GM21367 (cell line): ENCODE measurements around the gene DPH5.
"Not testable (repeated sequence)": the region's sequence is repeated elsewhere in the genome, so short reads cannot be mapped to it uniquely, and the experiment has no call there.

Source experiments
- ATAC-seq: cut with Tn5 transposase; IDR thresholded peaks from one replicate; pipeline ENCODE4 v1.9.1; 2021; ENCODE audit not compliant: unreplicated experiment

The DPH5 gene, protein sequence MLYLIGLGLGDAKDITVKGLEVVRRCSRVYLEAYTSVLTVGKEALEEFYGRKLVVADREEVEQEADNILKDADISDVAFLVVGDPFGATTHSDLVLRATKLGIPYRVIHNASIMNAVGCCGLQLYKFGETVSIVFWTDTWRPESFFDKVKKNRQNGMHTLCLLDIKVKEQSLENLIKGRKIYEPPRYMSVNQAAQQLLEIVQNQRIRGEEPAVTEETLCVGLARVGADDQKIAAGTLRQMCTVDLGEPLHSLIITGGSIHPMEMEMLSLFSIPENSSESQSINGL

DNA sequence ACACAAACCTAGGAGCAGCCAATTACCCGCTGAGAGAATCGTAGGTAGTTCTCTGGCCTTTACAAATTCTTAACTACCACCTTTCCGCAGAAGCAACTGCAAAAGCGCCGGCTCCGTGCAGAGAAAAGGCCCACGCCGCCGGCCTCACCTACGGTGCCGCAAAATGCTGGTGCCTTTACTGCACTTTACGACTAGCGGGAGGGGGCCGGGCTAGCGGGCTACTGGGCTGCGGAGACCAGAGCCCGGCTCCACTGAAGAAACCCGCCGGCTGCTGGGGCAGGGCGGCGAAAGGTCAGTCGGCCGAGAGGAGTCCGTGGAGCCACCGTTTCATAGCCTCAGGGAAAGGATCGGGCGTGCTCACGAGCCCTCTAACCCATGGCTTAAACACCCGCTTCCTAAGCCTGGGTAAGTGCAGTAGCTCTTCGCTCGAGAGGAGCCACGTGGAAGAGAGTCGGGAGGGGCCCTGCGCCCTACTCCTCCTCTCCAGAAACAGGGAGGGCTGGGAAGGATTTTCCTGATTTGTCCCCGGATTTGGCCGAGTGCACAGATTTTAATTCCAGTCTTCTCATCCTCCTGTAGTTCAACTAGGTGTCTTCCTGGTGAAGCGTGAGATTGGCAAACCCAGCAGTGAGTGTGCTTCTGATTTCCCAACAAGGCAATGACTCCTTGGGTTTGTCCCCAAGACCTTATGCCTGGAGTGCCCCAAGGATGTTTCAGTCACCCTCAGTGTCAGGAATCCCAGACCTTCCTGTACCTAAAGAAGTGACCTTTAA is at the start of gene DPH5:
Gene DPH5, minus strand, starts transcription at position 128 of the 773 bp plus-strand sequence. CDS start 341 bp downstream, outside the sequence.
- peak; percentile 78 for ATAC-seq

DNA sequence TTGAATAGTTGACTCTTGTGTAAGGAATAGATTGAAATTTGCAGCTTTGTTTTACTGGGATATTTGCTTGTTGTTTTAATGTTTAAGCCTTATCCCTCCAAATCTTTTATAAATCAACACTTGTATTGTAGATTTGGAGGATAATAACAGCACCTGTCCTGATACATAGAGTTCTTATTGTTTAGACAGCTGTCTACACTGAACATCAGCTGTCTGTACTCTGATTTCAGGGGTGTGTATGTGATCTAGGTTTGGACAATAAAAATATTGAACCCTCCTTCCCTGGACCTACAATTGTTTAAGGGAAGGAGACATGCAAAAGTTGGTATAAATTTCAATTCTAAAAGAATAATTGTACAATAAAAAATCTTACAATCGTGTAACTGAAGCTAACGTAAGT is 48.3 kb upstream of the DPH5 start:
- ATAC-seq = no peak

- ATAC-seq = no peak
Measured at GRCh38 chr1:101071470-101071891, 45.9 kb upstream of the DPH5 start.

- no peak for ATAC-seq
Measured at GRCh38 chr1:101069158-101069557, 43.6 kb upstream of the DPH5 start.

DNA sequence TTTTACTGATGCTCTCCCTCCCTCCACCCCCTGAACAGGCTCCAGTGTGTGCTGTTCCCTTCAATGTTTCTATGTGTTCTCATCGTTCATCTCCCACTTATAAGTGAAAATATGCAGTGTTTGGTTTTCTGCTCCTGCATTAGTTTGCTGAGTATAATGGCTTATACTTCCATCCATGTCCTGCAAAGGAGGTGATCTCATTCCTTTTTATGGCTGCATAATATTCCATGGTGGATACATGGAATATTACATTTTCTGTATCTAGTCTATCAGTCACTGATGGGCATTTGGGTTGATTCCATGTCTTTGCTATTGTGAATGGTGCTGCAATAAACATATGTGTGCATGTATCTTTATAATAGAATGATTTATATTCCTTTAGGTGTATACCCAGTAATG is 41.4 kb upstream of the DPH5 start:
- ATAC-seq = not testable (repeated sequence)

DNA sequence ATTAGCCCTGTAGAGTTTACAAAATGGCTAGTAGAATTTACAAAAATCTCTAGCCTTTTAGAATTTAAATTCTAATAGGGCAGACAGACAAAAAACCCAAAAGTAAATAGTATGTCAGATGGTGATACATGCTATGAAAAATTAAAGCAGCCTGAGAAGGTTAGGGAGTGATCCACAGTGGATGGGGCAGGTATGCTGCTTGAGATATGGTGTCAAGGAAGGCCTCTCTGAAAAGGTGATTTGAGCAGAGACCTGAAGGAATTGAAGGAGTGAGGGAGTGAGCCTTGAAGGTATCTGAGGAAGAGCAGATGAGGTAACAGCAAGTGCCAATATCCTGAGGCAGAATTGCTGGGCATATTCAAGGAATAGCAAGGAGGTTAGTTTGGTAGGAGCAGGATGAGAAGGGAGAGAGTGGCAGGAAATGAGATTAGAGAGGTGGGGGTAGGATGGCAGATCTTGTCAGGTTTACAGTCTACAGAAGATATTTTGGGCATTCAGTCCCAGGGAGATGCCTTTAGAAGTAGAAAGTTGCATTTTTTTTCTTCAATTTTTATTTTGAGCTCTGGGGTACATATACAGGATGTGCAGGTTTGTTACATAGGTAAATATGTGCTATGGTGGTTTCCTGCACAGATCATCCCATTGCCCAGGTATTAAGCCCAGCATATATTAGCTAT is 40.8 kb upstream of the DPH5 start:
- no peak for ATAC-seq

GRCh38 chr1:101065575-101065974 is 40.0 kb upstream of the DPH5 start:
- no peak for ATAC-seq

DNA sequence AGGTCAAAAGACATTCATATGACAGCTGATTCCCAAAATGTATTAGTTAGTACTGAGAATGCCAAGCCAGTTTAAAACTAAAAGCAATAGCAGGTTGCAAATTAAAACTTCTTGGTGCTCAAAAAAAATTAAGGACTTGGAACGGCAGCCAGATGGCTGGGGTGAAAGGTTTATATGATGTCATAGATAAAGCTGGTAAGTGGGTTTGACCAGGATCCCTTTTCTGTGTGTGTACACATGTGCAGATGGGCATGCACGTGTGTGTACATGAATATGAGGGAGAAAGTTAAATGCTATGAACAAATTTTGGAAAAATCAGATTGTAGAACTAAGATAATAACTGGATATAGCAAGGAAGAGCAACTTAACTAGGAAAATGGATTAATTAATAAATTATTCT is 39.1 kb upstream of the DPH5 start:
- ATAC-seq = no peak

- peak; percentile 50 for ATAC-seq
Measured at GRCh38 chr1:101060992-101061391, 35.4 kb upstream of the DPH5 start.

DNA sequence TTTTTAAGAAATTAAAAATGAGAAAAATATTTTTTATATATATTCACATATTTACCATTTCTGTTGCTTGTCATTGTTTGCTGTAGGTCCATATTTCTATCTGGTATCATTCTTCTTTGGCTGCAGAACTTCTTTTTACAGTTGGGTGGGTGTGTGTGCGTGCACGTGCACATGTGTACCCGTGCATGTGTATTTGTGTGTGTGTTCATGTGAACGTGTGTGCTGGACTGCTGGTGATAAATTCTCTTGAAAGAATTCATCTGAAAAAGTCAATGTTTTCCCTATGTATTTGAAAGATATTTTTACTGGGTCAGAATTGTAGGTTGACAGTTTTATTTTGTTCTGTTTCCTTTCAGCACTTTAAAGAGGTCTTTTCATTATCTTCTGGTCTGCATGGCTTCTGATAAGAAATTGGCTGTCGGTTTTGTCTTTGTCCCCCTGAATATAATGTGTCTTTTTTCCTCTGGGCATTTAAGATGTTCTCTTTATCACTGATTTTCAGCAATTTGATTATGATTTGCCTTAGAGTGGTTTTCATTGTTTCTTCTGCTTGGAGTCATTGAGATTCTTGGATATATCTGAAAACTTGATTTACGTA is 34.5 kb upstream of the DPH5 start:
- no peak for ATAC-seq

DNA sequence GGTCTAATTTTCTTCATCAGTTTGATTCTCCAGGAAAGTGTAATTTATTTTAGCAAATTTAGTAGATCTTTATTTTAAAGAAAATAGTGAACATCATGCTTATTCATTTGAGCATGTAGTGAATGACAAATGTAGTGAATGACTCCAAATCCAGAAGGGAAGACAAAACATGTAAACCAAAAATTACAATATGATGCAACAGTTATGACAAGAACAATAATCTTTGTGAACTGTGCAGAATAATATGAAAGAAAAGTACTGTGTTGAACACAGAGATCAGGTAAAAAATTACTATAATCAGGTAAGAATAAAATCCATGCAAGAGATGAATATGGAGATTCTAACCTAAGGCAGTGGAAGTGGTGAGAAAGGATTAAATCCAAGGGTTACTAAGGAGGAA is 30.0 kb upstream of the DPH5 start:
- ATAC-seq = no peak

DNA sequence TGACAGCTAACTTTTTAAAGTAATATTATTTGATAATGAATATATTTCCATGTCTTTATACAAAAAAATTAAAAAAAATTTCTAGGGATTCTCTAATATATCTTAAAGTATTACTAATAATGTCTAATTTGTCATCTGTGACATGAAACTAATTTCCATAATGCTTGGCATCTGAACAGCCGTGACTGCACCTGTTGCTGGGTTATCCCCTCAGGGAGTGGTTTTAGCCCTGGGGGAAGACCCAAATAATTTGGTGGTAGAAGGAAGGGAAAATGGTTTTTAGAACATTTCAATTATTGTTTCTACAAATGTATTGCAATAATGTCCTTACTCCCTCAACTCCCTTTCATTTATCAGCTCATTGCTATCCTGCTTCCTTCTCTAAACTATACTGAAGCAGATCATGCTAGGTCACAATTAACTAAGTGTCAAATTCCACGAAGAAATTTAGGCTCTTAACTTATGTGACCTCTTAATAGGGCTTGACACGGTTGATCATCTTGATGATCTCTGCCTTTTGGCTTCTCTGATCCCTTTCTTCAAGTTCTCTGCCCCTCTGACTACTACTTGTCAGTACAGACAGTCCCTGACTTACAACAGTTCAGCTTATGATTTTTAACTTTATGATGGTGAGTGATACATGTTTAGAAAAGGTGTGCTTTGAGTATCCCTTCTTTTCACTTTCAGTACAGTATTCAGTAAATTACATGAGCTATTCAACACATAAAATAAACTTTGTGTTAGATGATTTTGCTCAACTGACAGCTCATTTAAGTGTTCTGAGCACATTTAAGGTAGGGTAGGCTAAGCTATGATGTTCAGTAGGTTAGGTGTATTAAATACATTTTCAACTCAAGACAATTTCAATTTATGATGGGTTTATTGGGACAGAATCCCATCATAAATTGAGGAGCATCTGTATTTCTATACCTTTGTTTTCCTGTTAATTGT is 26.4 kb upstream of the DPH5 start:
- ATAC-seq = peak; percentile 82

- no peak for ATAC-seq
Measured at GRCh38 chr1:101050869-101051268, 25.3 kb upstream of the DPH5 start.

GRCh38 chr1:101044749-101045148 is 19.2 kb upstream of the DPH5 start:
- ATAC-seq = no peak

DNA sequence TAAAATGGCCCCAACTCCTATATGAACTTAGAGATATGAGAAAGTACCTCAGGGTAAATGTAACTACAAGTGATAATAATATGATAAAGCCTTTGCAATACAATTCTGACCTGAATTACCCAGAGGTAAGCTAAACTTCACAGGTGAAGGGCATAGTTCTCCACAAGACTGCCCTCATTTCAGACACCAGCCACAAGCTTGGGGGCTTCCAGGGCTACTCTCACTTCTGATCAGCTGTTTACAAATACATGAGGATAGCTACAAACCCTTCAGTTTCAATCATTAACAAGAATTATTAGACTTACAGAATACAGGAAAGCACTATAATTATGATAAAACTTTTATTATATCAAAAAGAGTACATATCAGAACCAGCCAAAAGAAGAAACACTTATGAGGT is 18.7 kb upstream of the DPH5 start:
- no peak for ATAC-seq

DNA sequence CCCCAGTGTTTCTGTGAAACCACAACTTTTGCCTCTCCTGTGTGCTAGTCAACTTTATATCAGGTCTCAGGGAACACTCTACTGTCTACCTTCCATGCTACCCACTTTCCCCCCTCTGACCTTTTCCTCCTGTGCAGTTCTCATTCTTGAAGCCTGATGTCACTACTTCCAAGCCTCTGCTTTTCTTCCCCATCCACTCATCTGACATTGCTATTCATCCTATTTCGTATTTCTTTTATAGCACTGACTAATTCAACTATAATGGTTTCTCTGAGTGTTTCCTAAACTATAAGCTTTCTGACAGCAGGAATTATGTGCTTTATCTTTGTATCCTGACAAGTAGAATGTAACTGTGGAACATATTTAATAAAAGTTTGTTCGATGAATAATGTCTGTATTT is 18.2 kb upstream of the DPH5 start:
- no peak for ATAC-seq

- no peak for ATAC-seq
Measured at GRCh38 chr1:101041300-101041699, 15.7 kb upstream of the DPH5 start.

DNA sequence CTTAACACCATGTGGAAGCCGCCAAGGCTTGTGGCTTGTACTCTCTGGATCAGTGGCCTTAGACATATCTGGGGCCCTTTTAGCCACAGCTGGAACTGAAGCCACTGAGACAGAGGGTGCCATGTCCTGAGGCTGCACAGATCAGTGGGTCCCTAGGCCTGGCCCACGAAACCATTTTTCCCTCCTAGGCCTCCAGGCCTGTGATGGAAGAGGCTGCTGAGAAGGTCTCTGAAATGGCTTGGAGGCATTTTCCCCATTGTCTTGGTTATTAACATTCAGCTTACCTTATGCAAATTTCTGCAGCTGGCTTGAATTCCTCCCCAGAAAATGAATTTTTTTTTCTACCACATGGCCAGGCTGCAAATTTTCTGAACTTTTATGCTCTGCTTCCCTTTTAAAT is 15.1 kb upstream of the DPH5 start:
- ATAC-seq = no peak

DNA sequence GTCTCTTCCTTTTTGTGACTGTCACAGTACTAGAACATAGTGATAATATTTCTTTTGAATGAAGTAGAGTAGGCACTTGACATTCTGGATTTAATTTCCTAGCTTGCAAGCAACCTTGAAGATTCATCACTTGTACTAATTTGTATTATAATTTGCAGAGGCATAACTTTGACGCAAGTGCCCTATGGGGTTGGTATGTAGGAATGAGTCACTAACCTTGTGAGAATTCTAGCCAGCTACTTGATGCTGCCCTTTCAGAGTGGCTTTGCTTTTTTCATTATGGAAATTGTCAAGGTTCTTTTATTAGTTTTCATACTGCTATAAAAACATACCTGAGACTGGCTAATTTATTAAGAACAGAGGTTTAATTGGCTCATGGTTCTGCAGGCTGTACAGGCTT is 13.7 kb upstream of the DPH5 start:
- no peak for ATAC-seq

DNA sequence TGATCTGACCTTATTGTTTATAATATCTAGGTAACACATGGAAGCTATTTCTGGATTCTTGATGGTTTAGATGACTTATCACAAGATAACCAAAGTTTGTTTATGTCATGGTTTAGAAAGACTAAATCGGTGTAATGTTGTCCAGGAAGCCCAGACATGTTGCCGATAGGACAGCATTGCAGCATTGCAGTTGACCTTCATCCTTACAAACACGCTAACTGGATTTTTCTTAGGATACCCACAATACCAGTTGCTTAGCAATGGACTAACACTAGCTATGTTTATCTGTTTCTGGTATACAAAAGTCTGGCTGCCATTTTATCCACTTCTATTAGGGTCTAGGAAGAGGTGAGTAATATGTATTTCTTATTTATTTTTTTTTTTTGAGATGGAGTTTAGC is 11.7 kb upstream of the DPH5 start:
- ATAC-seq = no peak
